Measurements from ENCODE around the gene GAD2.

GAD2 gene

GRCh38 chr10:26220901-26221300 is 4.3 kb downstream of the GAD2 start:
- peaks cover 0 to 4% of the 10 kb centered on the region in 2 donors for H3K9me3 ChIP-seq (ENCODE audit: control insufficient read depth in 2 of 2, low read length in 2 of 2)
- H3K27me3 ChIP-seq (ENCODE audit: control insufficient read depth in 2 of 2, insufficient read depth in 2 of 2, low read length in 2 of 2): peaks cover 4 to 34% of the 10 kb centered on the region in 2 donors
- H3K9ac ChIP-seq (ENCODE audit: low read depth in 1 of 2, low read length in 2 of 2): no peak overlapping the region
- peaks cover 0 to 2% of the 10 kb centered on the region in 2 donors for H3K4me1 ChIP-seq (ENCODE audit: control insufficient read depth in 2 of 2, insufficient read depth in 2 of 2, low read length in 2 of 2)
- no peaks in the 10 kb centered on the region for H3K36me3 ChIP-seq (ENCODE audit: control insufficient read depth in 2 of 2, insufficient read depth in 2 of 2, low read length in 2 of 2)
- H3K4me3 ChIP-seq (ENCODE audit: low read length in 2 of 2): no peak overlapping the region
- H3K27ac ChIP-seq (ENCODE audit: low read depth in 2 of 2, low read length in 2 of 2): no peak overlapping the region

DNA sequence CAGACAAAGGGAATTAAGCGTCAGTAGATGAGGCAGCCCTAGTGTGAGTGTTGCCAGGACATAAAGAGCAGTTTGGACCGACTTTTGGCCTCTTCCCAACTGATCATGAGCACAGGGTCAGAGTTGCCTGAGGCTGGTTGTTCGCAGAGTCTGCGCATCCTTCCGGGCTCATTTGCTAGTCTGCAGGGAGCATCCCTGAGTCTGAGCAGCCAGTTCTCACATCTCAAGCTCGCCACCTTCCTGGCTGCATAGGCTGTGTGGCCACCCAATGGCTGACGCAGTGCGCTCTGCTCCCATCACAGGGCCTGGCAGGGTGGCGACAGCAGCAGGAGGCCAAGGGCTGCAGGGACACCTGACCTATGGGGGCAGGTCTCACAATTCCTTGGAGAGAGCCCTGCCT is 5.0 kb downstream of the GAD2 start:
- H3K27me3 ChIP-seq (ENCODE audit: control insufficient read depth in 2 of 2, insufficient read depth in 2 of 2, low read length in 2 of 2): peaks cover 0 to 34% of the 10 kb centered on the region in 2 donors
- H3K9ac ChIP-seq (ENCODE audit: low read depth in 1 of 2, low read length in 2 of 2): no peak overlapping the region
- no peak overlapping the region for H3K4me3 ChIP-seq (ENCODE audit: low read length in 2 of 2)
- peaks cover 0 to 4% of the 10 kb centered on the region in 2 donors for H3K9me3 ChIP-seq (ENCODE audit: control insufficient read depth in 2 of 2, low read length in 2 of 2)
- no peak overlapping the region for H3K27ac ChIP-seq (ENCODE audit: low read depth in 2 of 2, low read length in 2 of 2)
- no peaks in the 10 kb centered on the region for H3K36me3 ChIP-seq (ENCODE audit: control insufficient read depth in 2 of 2, insufficient read depth in 2 of 2, low read length in 2 of 2)
- H3K4me1 ChIP-seq (ENCODE audit: control insufficient read depth in 2 of 2, insufficient read depth in 2 of 2, low read length in 2 of 2): peaks cover 0 to 2% of the 10 kb centered on the region in 2 donors

DNA sequence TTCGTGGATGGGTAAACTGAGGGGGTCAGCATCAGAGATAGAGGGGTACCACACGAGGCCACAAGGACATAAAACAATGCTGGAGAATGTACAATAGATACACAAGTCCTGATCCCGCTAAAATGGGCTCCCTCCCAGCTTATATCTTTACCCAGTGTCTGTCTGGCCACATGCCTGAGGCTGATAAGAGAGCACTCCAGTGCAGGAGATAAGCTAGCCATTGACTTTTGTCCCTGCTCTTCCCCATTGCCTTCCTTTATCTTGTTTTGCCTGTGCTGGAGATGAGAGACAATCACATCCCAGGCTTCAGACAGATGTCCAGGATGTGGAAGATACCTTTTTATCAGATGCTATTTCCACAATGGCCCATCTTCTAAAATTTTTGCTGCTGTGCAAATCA is 6.0 kb downstream of the GAD2 start:
- Histone ChIP-seq H3K9ac (ENCODE audit: low read depth in 1 of 2, low read length in 2 of 2) (no peak overlapping the region), H3K27ac (ENCODE audit: low read depth in 2 of 2, low read length in 2 of 2) (no peak overlapping the region)

DNA sequence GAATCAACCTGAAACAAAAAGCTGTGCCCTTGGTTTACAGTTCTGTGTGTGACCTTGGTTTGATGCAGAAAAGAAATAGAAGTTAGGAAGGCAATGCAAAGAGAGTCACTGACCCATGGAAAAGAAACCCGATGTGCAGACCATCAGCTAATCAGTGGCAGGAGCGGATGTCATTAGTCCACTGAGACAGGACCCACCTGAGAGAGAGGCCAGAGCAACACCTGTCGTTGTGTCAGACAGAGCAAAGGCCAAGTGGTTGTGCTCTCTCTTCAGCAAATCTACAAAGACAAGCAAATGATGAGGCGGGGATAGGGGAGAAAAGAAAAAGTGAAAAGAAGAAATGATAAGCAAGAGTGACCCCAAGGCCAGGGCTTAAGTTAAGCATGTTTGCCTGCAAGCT is 8.7 kb downstream of the GAD2 start:
- Histone ChIP-seq H3K27me3 (ENCODE audit: control insufficient read depth in 2 of 2, insufficient read depth in 2 of 2, low read length in 2 of 2) (peaks cover 0 to 13% of the 10 kb centered on the region in 2 donors), H3K36me3 (ENCODE audit: control insufficient read depth in 2 of 2, insufficient read depth in 2 of 2, low read length in 2 of 2) (no peaks in the 10 kb centered on the region), H3K9me3 (ENCODE audit: control insufficient read depth in 2 of 2, low read length in 2 of 2) (peaks cover 0 to 4% of the 10 kb centered on the region in 2 donors), H3K27ac (ENCODE audit: low read depth in 2 of 2, low read length in 2 of 2) (no peak overlapping the region), H3K4me1 (ENCODE audit: control insufficient read depth in 2 of 2, insufficient read depth in 2 of 2, low read length in 2 of 2) (no peaks in the 10 kb centered on the region), H3K4me3 (ENCODE audit: low read length in 2 of 2) (no peak overlapping the region), H3K9ac (ENCODE audit: low read depth in 1 of 2, low read length in 2 of 2) (no peak overlapping the region)

More for the DNA sequence above, 6.0 kb downstream of the GAD2 start:
- H3K9me3 ChIP-seq (ENCODE audit: control insufficient read depth in 2 of 2, low read length in 2 of 2): peaks cover 0 to 4% of the 10 kb centered on the region in 2 donors
- peaks cover 0 to 26% of the 10 kb centered on the region in 2 donors for H3K27me3 ChIP-seq (ENCODE audit: control insufficient read depth in 2 of 2, insufficient read depth in 2 of 2, low read length in 2 of 2)
- no peak overlapping the region for H3K4me3 ChIP-seq (ENCODE audit: low read length in 2 of 2)
- no peaks in the 10 kb centered on the region for H3K36me3 ChIP-seq (ENCODE audit: control insufficient read depth in 2 of 2, insufficient read depth in 2 of 2, low read length in 2 of 2)
- H3K4me1 ChIP-seq (ENCODE audit: control insufficient read depth in 2 of 2, insufficient read depth in 2 of 2, low read length in 2 of 2): no peaks in the 10 kb centered on the region

DNA sequence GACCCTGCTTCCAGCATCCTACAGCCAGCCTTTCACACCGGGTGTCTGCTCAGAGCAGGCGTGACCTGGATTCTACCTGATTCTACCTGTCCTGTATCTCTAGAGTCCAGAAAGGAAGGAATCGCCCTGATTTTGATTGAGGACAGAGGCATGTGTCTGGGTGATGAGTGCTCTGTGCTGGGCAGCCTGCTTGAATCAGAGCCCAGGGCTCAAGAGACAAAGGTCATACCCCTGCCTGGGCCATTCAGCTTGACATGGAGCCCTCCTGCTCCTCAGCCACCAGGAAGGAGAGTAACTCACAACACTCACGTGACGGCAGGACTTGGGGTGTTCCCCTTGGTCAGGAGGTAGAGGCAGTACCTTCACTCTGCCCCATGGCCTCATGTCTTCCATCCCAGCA is 11.2 kb downstream of the GAD2 start:
- no peaks in the 10 kb centered on the region for H3K9me3 ChIP-seq (ENCODE audit: control insufficient read depth in 2 of 2, low read length in 2 of 2)
- H3K36me3 ChIP-seq (ENCODE audit: control insufficient read depth in 2 of 2, insufficient read depth in 2 of 2, low read length in 2 of 2): no peaks in the 10 kb centered on the region
- no peaks in the 10 kb centered on the region for H3K4me1 ChIP-seq (ENCODE audit: control insufficient read depth in 2 of 2, insufficient read depth in 2 of 2, low read length in 2 of 2)
- no peak overlapping the region for H3K9ac ChIP-seq (ENCODE audit: low read depth in 1 of 2, low read length in 2 of 2)
- no peak overlapping the region for H3K4me3 ChIP-seq (ENCODE audit: low read length in 2 of 2)
- no peak overlapping the region for H3K27ac ChIP-seq (ENCODE audit: low read depth in 2 of 2, low read length in 2 of 2)
- H3K27me3 ChIP-seq (ENCODE audit: control insufficient read depth in 2 of 2, insufficient read depth in 2 of 2, low read length in 2 of 2): no peaks in the 10 kb centered on the region

DNA sequence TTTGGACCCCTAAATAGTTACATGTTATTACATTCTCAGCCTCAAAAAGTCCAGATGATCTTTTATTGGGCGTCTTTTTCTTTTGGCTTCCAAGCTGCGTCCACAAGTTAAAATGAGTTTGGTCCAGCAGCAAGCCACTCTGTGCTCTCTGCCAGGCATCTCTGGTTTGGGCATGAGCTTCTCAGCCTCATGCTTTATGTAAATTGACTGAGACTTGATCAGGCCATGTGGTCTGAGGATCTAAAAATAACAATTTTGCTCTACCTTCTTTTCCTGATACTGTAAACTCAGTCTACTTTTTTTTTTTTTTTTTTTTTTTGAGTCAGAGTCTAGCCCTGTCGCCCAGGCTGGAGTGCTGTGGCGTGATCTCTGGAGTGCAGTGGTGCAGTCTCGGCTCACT is 15.6 kb downstream of the GAD2 start:
- Histone ChIP-seq H3K9me3 (ENCODE audit: control insufficient read depth in 2 of 2, low read length in 2 of 2) (no peaks in the 10 kb centered on the region), H3K27ac (ENCODE audit: low read depth in 2 of 2, low read length in 2 of 2) (no peak overlapping the region), H3K36me3 (ENCODE audit: control insufficient read depth in 2 of 2, insufficient read depth in 2 of 2, low read length in 2 of 2) (no peaks in the 10 kb centered on the region), H3K4me3 (ENCODE audit: low read length in 2 of 2) (no peak overlapping the region), H3K27me3 (ENCODE audit: control insufficient read depth in 2 of 2, insufficient read depth in 2 of 2, low read length in 2 of 2) (no peaks in the 10 kb centered on the region), H3K9ac (ENCODE audit: low read depth in 1 of 2, low read length in 2 of 2) (no peak overlapping the region), H3K4me1 (ENCODE audit: control insufficient read depth in 2 of 2, insufficient read depth in 2 of 2, low read length in 2 of 2) (no peaks in the 10 kb centered on the region)

- H3K9me3 ChIP-seq (ENCODE audit: control insufficient read depth in 2 of 2, low read length in 2 of 2): no peaks in the 10 kb centered on the region
- H3K27ac ChIP-seq (ENCODE audit: low read depth in 2 of 2, low read length in 2 of 2): no peak overlapping the region
- no peaks in the 10 kb centered on the region for H3K36me3 ChIP-seq (ENCODE audit: control insufficient read depth in 2 of 2, insufficient read depth in 2 of 2, low read length in 2 of 2)
Measured at GRCh38 chr10:26235761-26236160, 19.2 kb downstream of the GAD2 start.

DNA sequence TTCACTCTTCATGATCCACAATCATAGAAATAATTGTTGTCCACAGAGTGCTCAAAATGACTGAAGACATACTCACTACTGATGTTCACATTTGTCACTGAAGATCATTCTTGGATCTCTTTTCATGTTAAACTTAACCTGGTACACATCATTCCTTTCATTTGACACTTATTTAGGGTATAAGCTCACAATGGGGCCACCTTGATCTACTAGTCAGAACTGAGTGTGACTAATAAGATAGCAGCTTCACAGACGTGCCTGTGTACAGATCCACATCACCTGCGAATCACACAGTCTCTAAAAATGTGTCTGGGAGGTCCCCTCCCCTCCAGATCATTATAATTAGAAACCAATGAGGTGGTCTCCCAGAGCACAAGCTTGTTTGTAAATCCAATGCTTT is 21.8 kb downstream of the GAD2 start:
- H3K36me3 ChIP-seq (ENCODE audit: control insufficient read depth in 2 of 2, insufficient read depth in 2 of 2, low read length in 2 of 2): no peaks in the 10 kb centered on the region
- H3K9ac ChIP-seq (ENCODE audit: low read depth in 1 of 2, low read length in 2 of 2): no peak overlapping the region
- H3K4me1 ChIP-seq (ENCODE audit: control insufficient read depth in 2 of 2, insufficient read depth in 2 of 2, low read length in 2 of 2): no peaks in the 10 kb centered on the region
- no peak overlapping the region for H3K27ac ChIP-seq (ENCODE audit: low read depth in 2 of 2, low read length in 2 of 2)
- H3K27me3 ChIP-seq (ENCODE audit: control insufficient read depth in 2 of 2, insufficient read depth in 2 of 2, low read length in 2 of 2): no peaks in the 10 kb centered on the region
- H3K4me3 ChIP-seq (ENCODE audit: low read length in 2 of 2): no peak overlapping the region
- no peaks in the 10 kb centered on the region for H3K9me3 ChIP-seq (ENCODE audit: control insufficient read depth in 2 of 2, low read length in 2 of 2)

More at GRCh38 chr10:26235761-26236160, 19.2 kb downstream of the GAD2 start:
- no peak overlapping the region for H3K4me3 ChIP-seq (ENCODE audit: low read length in 2 of 2)
- H3K9ac ChIP-seq (ENCODE audit: low read depth in 1 of 2, low read length in 2 of 2): no peak overlapping the region
- H3K27me3 ChIP-seq (ENCODE audit: control insufficient read depth in 2 of 2, insufficient read depth in 2 of 2, low read length in 2 of 2): no peaks in the 10 kb centered on the region
- no peaks in the 10 kb centered on the region for H3K4me1 ChIP-seq (ENCODE audit: control insufficient read depth in 2 of 2, insufficient read depth in 2 of 2, low read length in 2 of 2)

DNA sequence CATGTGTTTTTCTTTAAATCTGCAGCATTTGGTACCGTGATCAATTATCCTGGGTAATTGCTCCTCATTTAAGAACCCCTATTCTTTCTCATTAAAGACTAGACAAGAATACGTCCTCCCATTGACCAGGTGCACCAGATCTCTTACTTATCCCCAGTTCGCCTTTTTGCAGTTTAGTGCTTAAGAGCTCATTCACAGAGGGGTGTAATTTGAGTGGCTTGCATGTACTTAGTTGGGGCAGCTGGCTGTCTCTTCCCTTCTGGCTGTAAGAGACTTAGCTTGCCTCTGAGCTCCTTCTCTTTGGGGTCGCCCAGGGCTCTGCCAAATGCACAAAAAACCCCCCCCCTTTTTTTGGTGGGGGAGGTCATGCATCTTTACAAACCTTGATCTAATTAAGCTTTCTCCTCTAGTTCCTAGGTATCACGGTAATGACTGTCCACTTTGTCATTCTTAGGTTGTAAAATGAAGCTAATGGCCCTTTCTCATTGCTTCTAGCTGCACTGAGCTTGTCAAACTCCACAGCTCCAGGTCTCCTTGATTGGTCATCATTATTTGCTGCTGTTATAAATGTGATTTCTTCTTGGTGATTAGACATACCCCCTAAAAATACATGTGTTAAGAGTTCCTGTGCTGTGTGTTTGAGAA is 26.3 kb downstream of the GAD2 start:
- Histone ChIP-seq H3K9ac (ENCODE audit: low read depth in 1 of 2, low read length in 2 of 2) (no peak overlapping the region), H3K36me3 (ENCODE audit: control insufficient read depth in 2 of 2, insufficient read depth in 2 of 2, low read length in 2 of 2) (no peaks in the 10 kb centered on the region), H3K4me3 (ENCODE audit: low read length in 2 of 2) (no peak overlapping the region), H3K27me3 (ENCODE audit: control insufficient read depth in 2 of 2, insufficient read depth in 2 of 2, low read length in 2 of 2) (no peaks in the 10 kb centered on the region), H3K27ac (ENCODE audit: low read depth in 2 of 2, low read length in 2 of 2) (no peak overlapping the region), H3K4me1 (ENCODE audit: control insufficient read depth in 2 of 2, insufficient read depth in 2 of 2, low read length in 2 of 2) (no peaks in the 10 kb centered on the region), H3K9me3 (ENCODE audit: control insufficient read depth in 2 of 2, low read length in 2 of 2) (no peaks in the 10 kb centered on the region)

DNA sequence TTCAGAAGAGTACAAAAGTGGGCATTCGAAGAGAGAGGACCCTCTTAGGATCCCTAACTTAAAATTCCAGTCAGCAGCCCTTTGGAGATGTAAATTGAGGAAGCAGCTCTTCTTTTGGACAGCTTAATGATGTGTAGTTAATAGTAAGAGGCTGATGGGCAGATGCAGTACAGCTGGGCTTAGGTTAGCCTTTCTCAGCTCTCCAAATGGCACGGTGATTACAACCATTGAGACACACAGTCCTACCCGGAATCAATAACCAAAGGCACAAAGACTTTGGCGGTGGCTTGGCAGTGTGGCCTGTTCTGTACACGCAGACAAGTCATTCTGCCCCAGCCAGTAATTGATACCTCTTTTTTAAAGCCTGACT is 26.8 kb downstream of the GAD2 start:
- no peaks in the 10 kb centered on the region for H3K9me3 ChIP-seq (ENCODE audit: control insufficient read depth in 2 of 2, low read length in 2 of 2)
- no peaks in the 10 kb centered on the region for H3K27me3 ChIP-seq (ENCODE audit: control insufficient read depth in 2 of 2, insufficient read depth in 2 of 2, low read length in 2 of 2)
- no peaks in the 10 kb centered on the region for H3K4me1 ChIP-seq (ENCODE audit: control insufficient read depth in 2 of 2, insufficient read depth in 2 of 2, low read length in 2 of 2)
- H3K4me3 ChIP-seq (ENCODE audit: low read length in 2 of 2): no peak overlapping the region
- no peaks in the 10 kb centered on the region for H3K36me3 ChIP-seq (ENCODE audit: control insufficient read depth in 2 of 2, insufficient read depth in 2 of 2, low read length in 2 of 2)
- no peak overlapping the region for H3K27ac ChIP-seq (ENCODE audit: low read depth in 2 of 2, low read length in 2 of 2)
- no peak overlapping the region for H3K9ac ChIP-seq (ENCODE audit: low read depth in 1 of 2, low read length in 2 of 2)

- Histone ChIP-seq H3K9me3 (ENCODE audit: control insufficient read depth in 2 of 2, low read length in 2 of 2) (no peaks in the 10 kb centered on the region), H3K9ac (ENCODE audit: low read depth in 1 of 2, low read length in 2 of 2) (no peak overlapping the region), H3K27ac (ENCODE audit: low read depth in 2 of 2, low read length in 2 of 2) (no peak overlapping the region), H3K27me3 (ENCODE audit: control insufficient read depth in 2 of 2, insufficient read depth in 2 of 2, low read length in 2 of 2) (no peaks in the 10 kb centered on the region), H3K36me3 (ENCODE audit: control insufficient read depth in 2 of 2, insufficient read depth in 2 of 2, low read length in 2 of 2) (no peaks in the 10 kb centered on the region), H3K4me1 (ENCODE audit: control insufficient read depth in 2 of 2, insufficient read depth in 2 of 2, low read length in 2 of 2) (no peaks in the 10 kb centered on the region), H3K4me3 (ENCODE audit: low read length in 2 of 2) (no peak overlapping the region)
Measured at GRCh38 chr10:26249681-26250080, 33.1 kb downstream of the GAD2 start.
